Esophagus muscularis mucosa (tissue), 4 donors: ENCODE results near the gene IPO11. TPM values are rescaled to one million over a fixed set of nuclear protein-coding genes. Genes with fewer than 3 reads are reported as not detected.

ENCODE experiments used
- DNase-seq: peaks from one replicate; pipeline ENCODE4 v3.0.0-alpha.2; 2017; ENCODE audit errors: extremely low spot score
- H3K27ac ChIP-seq, 4 donors: fragments of 200-600 bp; sonication (generic); replicated peaks in 1 of 4; 1 replicate in 3 of 4; 2 replicates in 1 of 4; pipeline ENCODE4 v1.5.1; 2016 to 2019; ENCODE audit warnings: mild to moderate bottlenecking in 1 of 4
- H3K27me3 ChIP-seq, 4 donors: fragments of 200-600 bp; sonication (generic); one replicate each; pipeline versions ENCODE4 v1.5.1 to v1.6.0; 2016 to 2019
- H3K36me3 ChIP-seq, 4 donors: fragments of 200-600 bp; sonication (generic); one replicate each; pipeline ENCODE4 v1.5.1; 2016 to 2019
- H3K4me1 ChIP-seq, 4 donors: fragments of 200-600 bp; sonication (generic); one replicate each; pipeline ENCODE4 v1.5.1; 2016 to 2019
- H3K4me3 ChIP-seq, 4 donors: fragments of 200-600 bp; sonication (generic); 1 replicate in 2 of 4; 2 replicates in 2 of 4; pipeline ENCODE4 v1.5.1; 2016 to 2019; ENCODE audit warnings: mild to moderate bottlenecking in 4 of 4, moderate library complexity in 1 of 4
- H3K9me3 ChIP-seq, 4 donors: fragments of 200-600 bp; sonication (generic); 1 replicate in 3 of 4; 2 replicates in 1 of 4; pipeline ENCODE4 v1.5.1; 2016 to 2019
- CTCF ChIP-seq, 3 experiments: fragments of 200-600 bp in 2 of 3; fragments of 450-650 bp in 1 of 3; sonication (generic) in 2 of 3; IDR thresholded peaks; one replicate each; pipeline ENCODE4 v1.5.1; 2017 to 2019; ENCODE audit warnings: antibody characterized with exemption in 3 of 3, mild to moderate bottlenecking in 2 of 3, moderate library complexity in 1 of 3
- EP300 ChIP-seq: sonication (generic); formaldehyde crosslinking; IDR thresholded peaks from one replicate; pipeline ENCODE4 v1.6.1; 2017; ENCODE audit warnings: antibody characterized with exemption
- POLR2A ChIP-seq: fragments of 450-650 bp; IDR thresholded peaks from one replicate; pipeline ENCODE4 v1.6.1; 2017; ENCODE audit warnings: antibody characterized with exemption, moderate library complexity, mild to moderate bottlenecking, low read depth
- POLR2AphosphoS5 ChIP-seq, 2 donors: sonication (generic); formaldehyde crosslinking; IDR thresholded peaks; one replicate each; pipeline ENCODE4 v1.6.1; 2017; ENCODE audit warnings: antibody characterized with exemption in 2 of 2
- WGBS: methylation state at CpG from one replicate; pipeline ENCODE4 v1.1.5; 2018; 5-methylcytosine and 5-hydroxymethylcytosine counted together
- intact Hi-C: fragments of 100-400 bp; cut with DNase I; formaldehyde crosslinking; loops from one replicate; pipeline ENCODE4 v1.15.1; 2023
- total RNA-seq, 4 donors: library from RNA; depleted of rRNA; stranded (reverse); fragments of >200 nt; gene quantifications; one replicate each; pipeline versions ENCODE4 v1.1.0 to v1.2.1, GENCODE V29; 2016

The IPO11 gene
- total RNA-seq, 4 donors from 2014 or later, result 14.8 to 19.6 (median 18.3) TPM

- peak; percentile 62 for DNase-seq
- WGBS, result 83% methylated on average over 4 of the region's 4 CpGs
- no peak overlapping the region for H3K4me3 ChIP-seq
- H3K27me3 ChIP-seq, result no peaks in the 10 kb centered on the region
- intact Hi-C loops, result no loop called here
- H3K36me3 ChIP-seq, result no peaks in the 10 kb centered on the region
- H3K9me3 ChIP-seq, result no peaks in the 10 kb centered on the region
- no peak overlapping the region for H3K27ac ChIP-seq
- H3K4me1 ChIP-seq, result no peaks in the 10 kb centered on the region
- TF ChIP-seq POLR2A (no peak), POLR2AphosphoS5 (IDR thresholded peaks at IDR 0.05) (no peak), EP300 (no peak), CTCF (IDR thresholded peaks at IDR 0.05) (no peak)
These were observed 227.9 kb downstream of the IPO11 start for GRCh38 chr5:62640446-62640845.

GRCh38 chr5:62642468-62642867, 229.9 kb downstream of the IPO11 start:
- DNase-seq, result peak; percentile 45
- H3K9me3 ChIP-seq, result no peaks in the 10 kb centered on the region
- no peak for TF ChIP-seq POLR2A
- TF ChIP-seq POLR2AphosphoS5 (IDR thresholded peaks at IDR 0.05), result no peak
- no peak for TF ChIP-seq EP300
- TF ChIP-seq CTCF (IDR thresholded peaks at IDR 0.05), result no peak
- no peak overlapping the region for H3K4me3 ChIP-seq
- intact Hi-C loops, result no loop called here
- H3K36me3 ChIP-seq, result no peaks in the 10 kb centered on the region
- WGBS, result 87% methylated on average over 6 of the region's 6 CpGs
- no peak overlapping the region for H3K27ac ChIP-seq
- H3K27me3 ChIP-seq, result no peaks in the 10 kb centered on the region
- H3K4me1 ChIP-seq, result no peaks in the 10 kb centered on the region

- Histone ChIP-seq H3K4me3 (no peak overlapping the region), H3K4me1 (no peaks in the 10 kb centered on the region), H3K27me3 (no peaks in the 10 kb centered on the region), H3K9me3 (no peaks in the 10 kb centered on the region), H3K36me3 (no peaks in the 10 kb centered on the region), H3K27ac (no peak overlapping the region)
- no peak for DNase-seq
- 90% methylated on average over 16 of the region's 17 CpGs for WGBS
- TF ChIP-seq POLR2A (no peak), CTCF (IDR thresholded peaks at IDR 0.05) (no peak), EP300 (no peak), POLR2AphosphoS5 (IDR thresholded peaks at IDR 0.05) (no peak)
- intact Hi-C loops, result no loop called here
These were observed 231.2 kb downstream of the IPO11 start for GRCh38 chr5:62643556-62644451.

GRCh38 chr5:62645223-62645622, 232.7 kb downstream of the IPO11 start:
- no peaks in the 10 kb centered on the region for H3K4me1 ChIP-seq
- H3K4me3 ChIP-seq, result no peak overlapping the region
- H3K27me3 ChIP-seq, result no peaks in the 10 kb centered on the region
- no peak overlapping the region for H3K27ac ChIP-seq
- WGBS, result 96% methylated on average over 3 of the region's 3 CpGs
- TF ChIP-seq EP300, result no peak
- TF ChIP-seq POLR2A, result no peak
- TF ChIP-seq CTCF (IDR thresholded peaks at IDR 0.05), result no peak
- no peak for TF ChIP-seq POLR2AphosphoS5 (IDR thresholded peaks at IDR 0.05)
- no peaks in the 10 kb centered on the region for H3K36me3 ChIP-seq
- intact Hi-C loops, result no loop called here
- H3K9me3 ChIP-seq, result no peaks in the 10 kb centered on the region
- DNase-seq, result no peak

GRCh38 chr5:62647241-62647640, 234.7 kb downstream of the IPO11 start:
- H3K4me1 ChIP-seq, result no peaks in the 10 kb centered on the region
- H3K27ac ChIP-seq, result no peak overlapping the region
- DNase-seq, result peak; percentile 53
- H3K36me3 ChIP-seq, result no peaks in the 10 kb centered on the region
- H3K27me3 ChIP-seq, result no peaks in the 10 kb centered on the region
- intact Hi-C loops, result no loop called here
- H3K9me3 ChIP-seq, result no peaks in the 10 kb centered on the region
- H3K4me3 ChIP-seq, result no peak overlapping the region
- TF ChIP-seq POLR2A (no peak), CTCF (IDR thresholded peaks at IDR 0.05) (no peak), EP300 (no peak), POLR2AphosphoS5 (IDR thresholded peaks at IDR 0.05) (no peak)
